GM19372 (cell line): Measurements from ENCODE around the gene EFHD1.

Experiments
- ATAC-seq: cut with Tn5 transposase; IDR thresholded peaks from one replicate; pipeline ENCODE4 v1.9.1; 2021; ENCODE audit warnings: mild to moderate bottlenecking, low read depth, moderate library complexity; ENCODE audit not compliant: unreplicated experiment

Gene EFHD1, protein sequence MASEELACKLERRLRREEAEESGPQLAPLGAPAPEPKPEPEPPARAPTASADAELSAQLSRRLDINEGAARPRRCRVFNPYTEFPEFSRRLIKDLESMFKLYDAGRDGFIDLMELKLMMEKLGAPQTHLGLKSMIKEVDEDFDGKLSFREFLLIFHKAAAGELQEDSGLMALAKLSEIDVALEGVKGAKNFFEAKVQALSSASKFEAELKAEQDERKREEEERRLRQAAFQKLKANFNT

DNA sequence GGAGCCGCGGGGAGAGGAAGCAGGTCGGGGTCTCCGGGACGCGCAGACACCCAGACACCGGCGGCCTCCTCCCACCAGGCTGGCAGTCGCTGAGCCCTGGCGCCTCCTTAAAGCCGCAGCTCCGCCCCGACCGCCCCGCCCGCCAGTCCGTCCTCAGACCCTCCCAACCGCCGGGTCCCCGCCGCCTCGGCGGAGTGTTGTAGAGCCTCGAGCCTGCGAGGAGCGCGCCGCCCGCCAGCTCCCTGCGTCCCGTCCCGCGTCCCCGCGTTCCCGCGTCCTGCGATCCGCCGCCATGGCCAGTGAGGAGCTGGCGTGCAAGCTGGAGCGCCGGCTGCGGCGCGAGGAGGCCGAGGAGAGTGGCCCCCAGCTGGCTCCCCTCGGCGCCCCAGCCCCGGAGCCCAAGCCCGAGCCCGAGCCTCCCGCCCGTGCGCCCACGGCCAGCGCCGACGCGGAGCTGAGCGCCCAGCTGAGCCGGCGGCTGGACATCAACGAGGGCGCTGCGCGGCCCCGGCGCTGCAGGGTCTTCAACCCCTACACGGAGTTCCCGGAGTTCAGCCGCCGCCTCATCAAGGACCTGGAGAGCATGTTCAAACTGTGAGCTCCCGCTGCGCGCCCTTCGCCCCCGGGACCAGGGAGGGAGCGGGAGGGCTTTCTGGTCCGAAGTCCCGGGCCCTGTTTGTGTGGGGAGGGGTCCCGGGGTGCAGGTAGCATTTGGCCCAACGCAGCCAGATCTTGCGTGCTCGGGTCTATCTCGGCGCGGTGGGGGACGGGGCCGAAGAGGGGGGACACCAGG, at the start of gene EFHD1:
Gene EFHD1, plus strand, starts transcription at position 192 of the 793 bp plus-strand sequence. Its CDS starts 101 bp downstream, at position 293.
- no peak for ATAC-seq

- no peak for ATAC-seq
Measured at GRCh38 chr2:232584238-232584637, 49.2 kb upstream of the EFHD1 start.

- no peak for ATAC-seq
Measured at GRCh38 chr2:232586943-232587505, 46.4 kb upstream of the EFHD1 start.

- no peak for ATAC-seq
Measured at GRCh38 chr2:232587512-232587911, 45.9 kb upstream of the EFHD1 start.

- no peak for ATAC-seq
Measured at GRCh38 chr2:232588031-232588430, 45.4 kb upstream of the EFHD1 start.

DNA sequence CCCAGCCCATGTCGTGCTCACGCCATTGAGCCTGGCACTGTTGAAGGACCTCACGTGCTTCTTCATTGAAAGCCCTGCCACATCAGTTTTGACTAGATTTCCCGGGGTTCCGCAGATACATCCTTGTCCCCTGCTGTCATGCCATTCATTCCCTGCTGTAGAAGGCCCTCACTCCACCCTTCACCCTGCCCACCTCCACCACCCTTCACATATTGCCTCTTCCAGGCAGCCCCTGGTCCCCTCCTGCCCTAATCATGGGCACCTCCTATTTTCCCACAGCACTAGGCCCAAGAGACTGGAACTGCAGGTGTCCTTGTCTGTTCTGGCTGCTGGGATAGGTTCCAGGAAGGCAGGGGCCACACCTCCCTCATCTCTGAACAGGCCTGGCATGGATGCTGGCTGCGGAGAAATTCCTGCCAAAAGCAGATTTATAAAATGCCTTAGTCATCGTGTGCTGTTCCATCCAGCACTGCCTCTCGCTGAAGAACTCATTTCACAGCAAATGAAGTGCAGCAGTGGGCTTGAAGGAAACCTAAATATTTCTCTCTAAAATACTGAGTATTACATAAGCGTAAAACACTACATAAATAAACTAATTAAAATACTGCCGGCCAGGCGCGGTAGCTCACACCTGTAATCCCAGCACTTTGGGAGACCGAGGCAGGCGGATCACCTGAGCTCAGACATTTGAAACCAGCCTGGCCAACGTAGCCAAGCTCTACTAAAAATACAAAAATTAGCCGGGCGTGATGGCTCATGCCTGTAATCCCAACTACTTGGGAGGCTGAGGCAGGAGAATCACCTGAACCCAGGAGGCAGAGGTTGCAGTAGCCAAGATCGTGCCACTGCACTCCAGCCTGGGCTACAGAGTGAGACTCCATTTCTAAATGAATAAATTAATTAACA, 44.5 kb upstream of the EFHD1 start:
- ATAC-seq: no peak

GRCh38 chr2:232592772-232593395, 40.5 kb upstream of the EFHD1 start:
- ATAC-seq: no peak

DNA sequence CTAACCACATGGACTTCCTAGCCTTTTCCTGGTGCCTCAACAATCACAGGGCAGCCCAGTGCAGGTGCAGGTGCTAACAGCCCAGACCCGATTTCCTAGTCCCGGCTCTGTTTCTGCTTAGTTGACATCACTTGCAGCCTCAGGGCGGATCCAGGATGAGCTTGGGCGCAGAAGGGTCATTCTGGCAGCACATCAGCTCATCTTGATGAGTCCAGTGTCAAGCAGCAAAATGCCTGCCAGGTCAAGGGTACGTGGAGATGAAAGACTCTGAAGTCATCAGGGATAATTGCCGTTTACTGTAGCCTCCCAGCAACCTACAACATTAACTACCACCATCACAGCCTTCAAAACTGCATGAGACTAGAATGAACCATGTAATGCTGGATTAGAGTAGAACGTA, 39.4 kb upstream of the EFHD1 start:
- ATAC-seq: no peak

- ATAC-seq: no peak
Measured at GRCh38 chr2:232597362-232598079, 35.9 kb upstream of the EFHD1 start.

GRCh38 chr2:232598293-232598692, 35.1 kb upstream of the EFHD1 start:
- no peak for ATAC-seq

GRCh38 chr2:232600053-232600773, 33.2 kb upstream of the EFHD1 start:
- no peak for ATAC-seq

GRCh38 chr2:232603283-232603682, 30.1 kb upstream of the EFHD1 start:
- no peak for ATAC-seq

- ATAC-seq: no peak
Measured at GRCh38 chr2:232604535-232604934, 28.9 kb upstream of the EFHD1 start.

- ATAC-seq: no peak
Measured at GRCh38 chr2:232607011-232607410, 26.4 kb upstream of the EFHD1 start.

GRCh38 chr2:232609607-232610006, 23.8 kb upstream of the EFHD1 start:
- ATAC-seq: no peak

DNA sequence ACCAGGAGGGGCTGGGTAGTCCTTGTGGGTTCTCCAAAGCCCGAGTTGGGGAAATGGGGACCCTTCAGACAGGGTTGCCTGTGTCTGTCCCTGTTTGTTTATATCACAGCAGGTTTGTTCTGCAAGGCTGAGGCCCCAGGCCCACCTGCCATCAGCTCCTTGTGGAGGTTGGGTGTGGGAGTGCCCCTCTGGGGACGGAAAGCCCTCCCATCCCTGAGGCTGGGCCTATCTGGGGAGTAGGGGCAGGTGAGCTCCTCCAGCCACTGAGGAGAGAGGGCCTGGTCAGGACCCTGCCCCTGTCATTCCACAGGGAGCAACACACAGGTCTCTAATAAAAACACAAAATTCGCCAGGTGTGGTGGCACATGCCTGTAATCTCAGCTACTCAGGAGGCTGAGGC, 23.3 kb upstream of the EFHD1 start:
- ATAC-seq: no peak

DNA sequence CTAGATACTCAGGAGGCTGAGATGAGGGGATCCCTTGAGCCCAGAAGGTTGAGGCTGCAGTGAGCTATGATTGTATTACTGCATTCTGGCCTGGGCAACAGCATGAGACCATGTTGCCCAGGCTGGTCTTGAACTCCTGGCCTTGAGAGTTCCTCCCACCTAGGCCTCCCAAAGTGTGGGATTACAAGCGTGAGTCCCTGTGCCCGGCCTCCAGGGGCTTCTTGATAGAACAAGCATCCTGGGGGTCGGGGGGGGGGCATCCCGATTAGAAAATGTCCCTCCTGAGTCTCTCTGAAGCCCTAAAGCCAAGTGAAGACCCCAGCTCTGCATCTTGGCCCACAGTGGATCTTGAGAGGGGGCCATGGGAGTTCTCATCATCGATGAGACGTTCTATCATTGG, 22.3 kb upstream of the EFHD1 start:
- no peak for ATAC-seq

DNA sequence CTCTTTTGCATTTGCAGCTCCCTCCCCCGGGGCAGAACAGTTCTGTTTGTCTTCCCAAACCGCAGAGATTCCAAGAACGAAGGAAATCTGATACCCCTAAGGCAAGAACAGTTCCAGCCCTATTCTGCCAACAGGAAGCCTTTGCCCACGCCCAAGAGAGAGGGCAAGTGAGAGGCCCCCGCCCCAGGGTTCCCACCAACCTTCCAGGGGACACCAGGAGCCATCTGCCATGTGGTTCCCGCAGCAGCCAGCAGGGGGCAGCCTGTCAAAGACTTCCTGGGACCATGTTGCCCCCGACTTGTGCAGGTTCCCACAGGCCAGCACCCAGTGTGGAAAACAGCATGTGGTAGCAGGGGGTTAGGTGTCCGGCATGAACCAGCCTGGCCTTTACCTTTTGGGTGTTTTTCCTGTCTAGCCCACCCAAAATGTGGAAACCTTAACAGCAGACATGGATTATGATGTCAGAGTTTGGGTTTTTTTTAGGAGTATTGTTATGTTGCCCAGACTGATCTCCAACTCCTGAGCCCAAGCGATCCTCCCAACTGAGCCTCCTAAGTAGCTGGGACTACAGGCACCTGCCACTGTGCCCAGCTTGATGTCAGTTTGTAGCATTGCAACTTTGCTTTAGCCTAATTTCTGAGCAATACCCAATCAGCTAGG, 21.7 kb upstream of the EFHD1 start:
- no peak for ATAC-seq
